DMS53 treated with DMSO at 0.1 percent for 48 hours (cell line): ENCODE data around the gene SLCO2A1.
A peak's percentile ranks its signal among the peaks of the same experiment; 100 is the strongest.

ENCODE experiments used
- DNase-seq: peaks from one replicate; lab custom pipeline; 2025; ENCODE audit not compliant: unreplicated experiment; lab: John Stamatoyannopoulos, UW

SLCO2A1 gene

DNA sequence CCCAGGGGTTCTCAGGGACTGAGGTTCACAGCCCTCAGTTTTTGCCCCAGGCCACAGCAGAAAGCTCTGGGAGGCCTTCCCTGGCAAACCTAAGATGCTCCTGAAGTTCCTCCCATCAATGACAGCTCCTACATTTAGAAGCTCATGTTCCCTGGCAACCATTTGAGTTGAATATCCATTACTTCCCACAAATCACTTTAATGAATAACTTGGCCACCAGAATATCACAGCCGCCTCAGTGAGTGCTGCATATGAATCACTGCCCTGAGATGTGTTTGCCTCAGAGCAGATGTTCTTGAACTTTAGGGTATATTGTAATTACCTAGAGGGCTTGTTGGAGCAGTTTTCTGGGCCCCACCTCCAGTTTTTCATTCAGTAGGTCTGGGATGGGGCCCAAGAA, 27.4 kb downstream of the SLCO2A1 start:
- DNase-seq, result no peak

DNA sequence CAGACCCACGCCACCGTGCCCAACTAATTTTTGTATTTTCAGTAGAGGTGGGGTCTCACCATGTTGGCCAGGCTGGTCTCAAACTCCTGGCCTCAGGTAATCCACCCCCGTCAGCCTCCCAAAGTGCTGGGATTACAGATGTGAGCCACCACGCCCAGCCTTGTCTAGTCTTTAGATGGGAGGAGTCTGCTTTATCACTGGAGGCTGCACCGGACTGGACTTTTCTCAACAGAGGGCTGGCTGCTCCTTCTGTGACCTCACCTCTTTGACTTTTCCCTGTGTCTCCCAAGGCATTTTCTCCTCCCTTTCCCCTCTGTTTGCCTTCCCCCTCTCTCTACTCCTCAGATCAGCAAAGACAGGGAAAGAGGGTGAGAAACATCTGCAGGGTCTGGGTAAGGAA, 28.5 kb downstream of the SLCO2A1 start:
- no peak for DNase-seq

DNA sequence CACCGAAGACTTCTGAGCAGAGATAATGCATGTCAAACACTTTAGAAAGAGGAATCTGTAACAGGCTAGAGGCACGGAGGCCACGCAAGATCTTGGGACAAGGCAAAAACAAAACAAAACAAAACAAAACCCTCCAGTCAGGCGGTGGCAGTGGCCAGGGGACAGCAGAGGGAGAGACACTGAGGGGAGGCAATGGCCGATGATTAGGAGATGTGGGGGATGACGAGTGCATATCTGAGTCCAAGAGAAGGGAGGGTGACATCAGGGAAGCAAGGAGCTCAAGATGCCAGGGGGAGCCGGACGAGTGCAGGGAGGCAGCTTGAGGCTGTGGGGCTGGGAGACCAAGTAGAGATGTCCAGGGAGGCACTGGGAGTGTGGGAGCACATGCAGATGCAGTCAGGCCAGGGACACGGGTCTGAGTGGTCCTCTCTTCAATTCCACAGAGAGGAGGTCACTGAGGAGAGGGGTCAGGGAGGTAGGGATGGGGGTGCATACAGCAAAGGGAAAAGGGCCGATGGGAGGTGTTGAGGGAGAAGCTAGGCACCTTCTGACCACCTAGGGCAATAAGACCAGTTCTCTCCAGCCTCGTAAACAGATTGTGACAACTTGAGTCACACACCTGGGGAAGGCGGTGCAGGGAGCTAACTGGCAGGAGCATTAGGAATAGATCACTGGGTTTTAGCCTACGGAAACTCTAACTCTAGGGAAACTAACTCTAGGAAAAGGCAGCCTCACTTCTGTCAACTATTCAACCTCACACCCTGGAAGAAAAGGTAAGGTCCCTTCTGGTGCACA, 29.6 kb downstream of the SLCO2A1 start:
- no peak for DNase-seq

DNA sequence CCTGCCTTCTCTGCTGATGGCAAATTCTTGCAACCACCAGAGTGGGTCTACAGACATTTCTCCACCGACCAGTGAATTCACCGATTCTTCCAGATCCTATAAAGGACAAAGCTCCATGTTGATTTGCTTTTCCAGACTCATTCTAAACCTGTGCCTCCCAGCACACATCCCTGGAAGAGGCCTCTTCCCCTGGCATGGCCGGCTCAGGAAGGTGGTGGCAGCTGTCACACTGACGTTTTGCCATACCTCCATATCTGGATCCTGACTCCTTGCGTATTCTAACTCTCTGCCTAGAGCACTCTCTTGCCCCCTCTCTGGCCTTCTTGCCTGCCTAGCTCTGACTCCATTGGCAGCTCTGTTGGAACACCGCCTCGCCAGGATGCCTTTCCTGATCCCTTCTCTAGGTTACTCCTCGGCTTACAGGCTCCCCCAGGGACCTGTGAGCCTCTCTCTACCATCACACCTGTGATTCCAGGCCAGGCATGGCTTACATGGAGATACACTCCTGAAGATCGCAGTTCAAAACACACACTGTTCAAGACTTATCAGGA, 31.0 kb downstream of the SLCO2A1 start:
- no peak for DNase-seq

DNA sequence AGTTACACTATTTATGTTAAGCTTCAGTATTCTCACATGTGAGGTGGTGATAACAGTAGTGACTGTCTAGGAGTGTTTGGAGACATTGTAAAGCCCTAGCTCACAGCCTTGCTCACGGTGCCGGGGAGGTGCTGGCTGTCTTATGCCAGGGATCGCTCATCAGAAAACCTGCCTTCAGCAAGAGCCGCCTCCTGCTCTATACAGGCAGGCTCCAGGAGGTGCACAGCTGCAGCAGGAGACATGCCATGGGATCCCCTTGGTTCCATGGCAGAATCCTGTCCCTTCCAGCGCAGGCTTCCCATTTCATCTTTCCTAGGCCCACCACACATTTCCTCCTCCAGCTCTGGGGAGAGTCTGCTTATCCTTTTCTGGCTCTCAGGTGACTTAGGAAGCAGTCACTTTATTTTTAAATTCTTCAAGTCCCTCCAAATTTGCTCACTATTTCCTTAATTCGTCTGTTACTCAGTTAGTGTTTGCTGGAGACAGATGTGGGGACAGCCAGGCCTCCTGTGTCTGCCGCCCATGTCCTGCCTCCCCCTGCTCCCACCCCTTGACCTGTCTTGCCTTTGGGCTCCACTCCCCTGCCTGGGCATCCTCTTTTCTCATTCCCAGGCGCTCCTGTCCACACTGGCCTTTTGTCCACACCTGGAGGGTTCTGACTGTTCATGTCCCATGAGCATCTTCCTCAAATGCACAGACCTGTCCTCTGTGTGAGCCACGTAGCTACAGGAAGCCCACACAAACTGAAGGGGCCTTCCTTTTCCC, 31.7 kb downstream of the SLCO2A1 start:
- no peak for DNase-seq

DNA sequence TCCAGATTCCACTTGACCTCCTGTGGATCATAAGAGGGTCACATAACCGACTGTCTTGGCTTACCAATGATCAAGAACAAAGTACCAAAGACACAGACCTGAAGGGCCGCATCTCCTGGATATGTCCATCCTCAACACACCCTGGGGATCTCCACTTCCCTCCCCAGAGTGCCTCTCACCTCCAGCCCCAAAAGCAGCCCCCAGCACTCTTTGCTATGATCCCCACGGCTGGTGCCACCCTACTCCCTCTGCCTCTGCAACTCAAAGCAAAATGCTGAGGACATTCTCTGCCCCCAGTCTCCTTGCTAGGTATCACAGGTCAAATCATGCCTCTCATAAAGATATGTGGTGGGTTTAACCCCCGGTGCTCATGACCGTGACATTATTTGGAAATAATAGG, 32.7 kb downstream of the SLCO2A1 start:
- DNase-seq, result no peak

DNA sequence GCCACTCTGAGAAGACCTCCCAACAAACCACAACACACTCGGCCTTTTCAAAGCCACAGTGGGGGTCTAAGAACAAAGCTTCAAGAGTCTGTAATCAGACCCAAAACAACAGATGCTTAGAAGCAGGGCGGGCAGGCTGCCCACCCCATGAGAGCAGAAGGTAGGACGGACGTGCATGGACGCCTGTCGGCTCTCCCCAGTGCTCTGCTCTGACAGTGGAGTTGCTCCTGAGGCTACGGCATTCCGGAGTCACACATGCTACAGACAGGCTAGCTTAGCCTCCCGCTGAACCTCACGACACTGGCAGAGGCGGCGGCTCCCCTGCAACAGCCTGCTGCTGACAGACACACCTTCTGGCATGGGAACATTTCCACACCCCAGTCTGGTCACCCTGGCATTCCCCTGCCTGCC, 33.5 kb downstream of the SLCO2A1 start:
- DNase-seq, result no peak

DNA sequence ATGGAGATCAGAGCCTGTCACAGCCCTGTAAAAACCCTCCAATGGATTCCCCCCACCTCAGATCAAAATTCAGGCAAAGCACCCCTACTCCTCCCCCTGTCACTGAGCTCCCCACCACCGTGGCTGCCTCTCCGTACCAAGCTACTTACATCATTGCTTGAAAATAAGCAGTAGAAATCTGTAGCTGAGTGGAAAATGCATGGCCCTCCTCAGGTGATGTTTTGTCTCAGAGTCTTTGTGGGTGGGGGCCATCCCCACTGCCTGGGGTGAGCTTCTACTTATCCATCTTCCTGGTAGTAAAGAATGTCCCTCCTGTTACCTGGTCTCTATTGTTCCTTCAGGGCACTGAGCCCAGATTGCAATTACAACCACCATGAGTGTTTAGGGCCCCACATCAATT, 34.5 kb downstream of the SLCO2A1 start:
- DNase-seq, result no peak

DNA sequence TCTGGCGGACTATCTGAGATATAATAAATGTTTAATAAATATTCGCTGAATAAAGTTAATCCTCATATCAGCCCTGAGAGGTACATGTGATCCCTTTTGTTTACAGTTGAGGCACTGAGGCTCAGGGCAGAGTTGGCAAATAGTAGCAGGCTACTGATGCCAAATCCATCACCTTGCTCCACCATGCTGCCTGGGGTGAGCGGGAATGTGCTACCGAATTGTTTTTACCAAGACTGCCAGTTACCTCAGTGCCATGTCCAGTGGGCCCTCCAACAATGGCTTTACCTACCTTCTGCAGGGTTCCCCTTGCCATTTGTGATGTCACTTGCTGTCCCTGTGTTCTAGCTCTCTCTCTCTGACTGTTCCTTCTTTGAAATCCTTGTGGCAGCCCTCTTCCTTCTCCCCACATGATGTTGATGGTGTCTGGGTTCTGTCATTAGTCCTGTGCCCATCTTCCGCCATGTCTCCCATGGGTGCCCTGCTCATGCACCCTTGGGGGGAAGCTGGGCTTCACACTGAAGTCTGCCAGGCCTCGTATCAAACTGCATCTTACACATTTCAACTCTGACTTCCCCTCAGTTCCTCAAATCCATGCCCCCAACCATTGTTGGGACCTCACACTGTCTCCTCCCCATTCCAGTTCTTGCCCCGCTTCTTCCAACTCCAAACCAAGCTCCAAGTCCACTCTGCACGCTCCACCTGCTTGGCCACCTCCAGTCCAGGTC, 35.4 kb downstream of the SLCO2A1 start:
- no peak for DNase-seq

DNA sequence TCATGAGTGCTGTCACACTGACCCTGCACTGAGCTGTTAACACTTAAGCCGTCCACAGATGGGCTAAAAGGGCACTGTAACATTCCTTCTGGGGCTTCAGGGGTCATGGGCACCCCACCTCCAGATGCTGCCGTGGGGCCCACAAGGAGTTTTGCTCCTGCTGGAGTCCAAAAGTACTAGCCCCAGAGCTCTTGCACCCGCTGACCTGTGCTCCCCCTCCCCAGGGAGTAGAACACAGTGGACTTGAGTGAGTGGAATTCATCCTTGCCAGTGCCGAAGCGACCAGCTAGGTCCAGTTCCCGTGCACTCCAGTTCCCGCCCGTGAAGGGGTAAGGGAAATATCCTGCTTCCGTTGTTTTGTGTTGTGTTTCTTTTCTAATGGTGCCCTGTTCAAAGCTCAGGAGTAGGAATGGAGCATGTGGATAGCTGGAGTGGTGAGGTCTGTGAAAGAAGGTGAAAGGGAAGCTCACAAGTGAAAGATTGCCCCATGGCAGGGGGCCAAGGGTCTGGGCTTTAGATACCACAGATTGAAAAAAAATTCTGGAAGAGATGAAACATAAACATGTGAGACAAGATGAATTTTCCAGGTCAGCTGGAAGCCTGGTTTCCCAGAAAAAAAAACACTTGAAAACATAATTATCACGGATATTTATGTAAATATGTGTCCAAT, 36.6 kb downstream of the SLCO2A1 start:
- no peak for DNase-seq

DNA sequence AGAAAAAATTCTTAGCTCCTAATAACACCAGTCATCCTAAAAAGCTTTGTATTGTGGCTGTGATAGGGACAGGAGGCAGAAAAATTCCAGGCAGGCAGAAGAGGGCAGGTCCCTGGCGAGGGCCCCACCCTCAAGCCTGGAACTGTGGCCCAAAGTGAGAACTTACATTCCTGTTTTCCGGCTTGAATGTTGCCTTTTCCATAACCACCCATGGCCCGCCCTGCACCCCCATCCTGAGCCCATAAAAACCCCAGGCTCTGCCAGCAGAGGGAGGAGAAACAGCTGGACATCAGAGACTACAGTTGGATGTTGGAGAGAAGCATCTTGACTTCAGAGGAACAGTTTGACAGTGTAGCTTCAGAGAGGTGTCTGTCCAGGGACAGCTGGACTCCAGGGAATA, 37.3 kb downstream of the SLCO2A1 start:
- DNase-seq, result no peak

DNA sequence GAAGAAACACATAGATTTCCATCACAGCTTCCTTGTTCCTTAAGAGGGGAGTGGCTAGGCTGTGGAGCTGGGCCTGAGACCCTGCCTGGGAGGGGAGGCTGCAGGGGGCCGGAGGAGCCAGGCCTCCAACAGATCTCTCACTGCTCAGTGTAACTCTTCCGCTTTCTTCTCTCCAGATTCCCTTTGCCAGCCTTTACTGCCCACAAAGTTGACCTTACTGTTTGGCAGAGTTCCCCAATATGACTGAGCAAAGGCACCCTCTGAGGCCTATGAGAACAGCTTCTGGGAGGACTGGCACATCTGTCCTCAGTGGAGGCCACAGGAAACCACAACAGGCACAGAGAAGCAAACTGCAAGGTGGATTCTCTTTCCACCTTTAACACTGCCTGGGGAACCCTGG, 38.1 kb downstream of the SLCO2A1 start:
- DNase-seq, result no peak

DNA sequence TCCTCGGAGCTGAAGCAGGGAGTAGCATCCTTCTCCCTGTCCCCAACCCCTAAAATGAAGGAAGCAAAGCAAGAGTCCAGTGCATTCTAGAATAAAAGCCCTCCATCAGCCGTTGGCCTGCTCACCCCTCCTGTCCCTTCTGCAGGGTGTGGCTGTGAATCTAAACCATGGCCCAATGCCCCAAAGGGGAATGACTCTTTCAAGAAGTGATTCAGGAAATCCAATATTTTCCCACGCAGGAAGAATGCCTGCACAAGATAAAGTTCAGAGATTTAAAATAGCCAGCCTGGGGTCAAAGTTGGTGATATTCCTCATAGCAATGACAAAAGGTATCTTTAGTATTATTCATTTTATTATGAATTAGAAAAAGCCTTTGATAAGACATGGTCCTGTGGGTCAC, 38.5 kb downstream of the SLCO2A1 start:
- no peak for DNase-seq

DNA sequence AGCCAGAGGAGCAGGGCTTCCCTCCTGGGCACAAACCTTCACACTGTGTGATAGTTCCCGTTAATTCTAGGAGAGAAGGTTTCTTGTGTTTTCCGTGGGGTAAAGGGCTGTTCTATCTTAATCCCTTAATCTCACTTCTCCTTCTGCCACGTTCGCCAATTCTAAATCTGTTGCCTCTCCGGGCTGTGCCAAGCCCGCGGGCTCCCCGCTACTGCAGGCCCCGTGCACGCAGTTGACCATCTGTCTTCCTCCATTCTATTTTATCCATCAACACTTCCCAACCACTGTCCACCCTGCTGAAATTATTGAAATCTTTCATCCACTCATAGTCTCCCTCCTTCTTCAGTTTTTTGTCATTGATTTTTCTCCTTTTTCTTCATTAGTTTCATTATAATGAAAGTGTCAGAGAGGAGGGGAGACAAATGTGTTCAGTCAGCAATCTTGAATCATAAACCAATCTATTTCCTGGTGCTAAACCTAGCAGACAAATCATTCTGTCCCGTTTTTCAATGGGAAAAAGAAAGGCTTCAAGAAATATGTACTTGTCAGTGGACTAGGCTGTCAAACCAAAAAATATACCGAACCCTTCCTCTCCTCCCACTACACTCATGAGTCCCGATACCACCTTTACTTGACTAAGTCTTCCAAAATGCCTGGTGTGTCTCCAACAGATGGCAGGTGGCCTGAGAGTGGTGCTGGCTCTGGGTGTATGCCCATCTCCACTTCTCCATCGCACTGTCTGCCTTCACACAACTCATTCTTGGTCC, 39.6 kb downstream of the SLCO2A1 start:
- no peak for DNase-seq

DNA sequence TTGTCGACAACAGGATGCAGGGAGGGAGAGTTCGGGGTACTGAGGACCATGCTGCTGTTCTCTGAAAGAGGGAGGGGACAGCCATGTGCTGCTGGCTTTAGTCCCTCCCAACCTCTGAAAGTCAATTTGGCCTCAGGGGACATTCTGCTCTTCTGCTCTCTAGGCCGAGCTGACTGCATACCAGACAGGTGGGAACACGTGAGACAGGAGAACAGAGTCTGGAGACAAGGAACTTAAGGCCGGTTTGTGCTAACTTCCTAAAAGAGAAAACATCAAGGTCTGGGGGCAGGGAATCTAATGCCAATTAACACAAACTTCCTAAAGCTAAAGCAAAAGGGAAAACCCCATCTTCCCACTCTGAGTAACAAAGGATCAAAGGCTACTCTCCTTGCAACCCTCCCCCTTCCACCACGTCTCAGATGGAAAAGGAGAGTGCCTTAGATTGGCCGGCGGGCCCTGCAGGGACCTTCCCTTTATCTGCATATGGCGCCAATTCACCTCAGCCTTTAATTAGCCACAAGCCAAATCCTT, 41.0 kb downstream of the SLCO2A1 start:
- DNase-seq, result no peak

DNA sequence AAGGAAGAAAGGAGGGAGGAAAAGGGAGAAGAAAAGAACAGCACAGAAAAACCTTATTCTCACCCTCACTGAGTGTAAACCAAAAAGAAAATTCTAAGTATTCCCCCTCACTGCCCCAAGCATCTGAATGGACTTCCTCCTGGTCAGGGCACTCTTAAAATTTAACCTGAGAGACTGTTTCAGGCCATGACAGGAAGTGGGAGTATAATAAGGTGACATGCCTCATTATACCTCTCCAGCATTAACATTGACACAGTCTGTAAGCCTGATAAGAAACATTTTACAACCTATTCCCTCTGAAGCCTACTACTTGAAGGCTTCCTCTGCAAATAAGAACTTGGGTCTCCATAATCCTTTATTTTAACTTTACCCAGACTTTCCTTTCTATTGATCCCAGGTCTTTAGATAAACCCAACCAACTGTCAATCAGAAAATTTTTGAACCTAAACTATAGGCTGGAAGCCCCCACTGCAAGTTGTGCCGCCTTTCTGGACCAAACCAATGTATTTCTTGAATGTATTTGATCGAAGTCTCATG, 41.7 kb downstream of the SLCO2A1 start:
- DNase-seq, result no peak

DNA sequence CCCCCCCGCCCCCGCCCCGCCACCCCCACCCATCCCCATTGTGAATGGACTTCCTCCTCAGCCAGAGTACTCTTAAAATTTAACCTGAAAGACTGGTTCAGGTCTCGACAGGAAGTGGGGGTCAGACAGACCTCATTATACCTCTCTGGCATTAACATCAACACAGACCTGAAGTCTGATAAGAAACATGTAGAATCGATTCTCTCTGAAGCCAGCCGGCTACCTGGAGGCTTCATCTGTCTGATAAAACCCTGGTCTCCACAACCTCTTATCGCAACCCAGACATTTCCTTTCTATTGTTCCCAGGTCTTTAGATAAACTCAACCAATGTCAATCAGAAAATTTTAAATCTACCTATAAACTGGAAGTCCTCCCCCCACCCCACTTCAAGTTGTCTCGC, 42.6 kb downstream of the SLCO2A1 start:
- DNase-seq, result no peak

DNA sequence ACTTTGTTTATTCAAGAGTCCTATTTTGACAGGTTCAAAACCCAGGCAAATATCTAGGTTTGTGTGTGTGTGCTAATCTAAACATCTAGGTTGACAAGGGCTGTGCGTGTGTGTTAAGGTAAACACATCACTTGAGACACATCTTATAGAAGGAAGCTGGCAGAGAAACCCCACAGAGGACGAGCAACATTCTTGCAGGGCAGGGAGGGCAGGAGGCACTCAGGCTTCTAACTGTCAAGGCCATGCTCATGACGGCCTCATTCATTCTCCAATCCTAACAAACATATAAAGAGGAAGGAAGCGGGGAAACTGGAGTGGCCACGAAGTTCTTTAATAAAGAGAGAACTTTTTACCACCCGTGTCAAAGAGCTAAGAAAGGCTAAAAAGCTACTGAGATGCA, 43.4 kb downstream of the SLCO2A1 start:
- DNase-seq, result peak; percentile 55

DNA sequence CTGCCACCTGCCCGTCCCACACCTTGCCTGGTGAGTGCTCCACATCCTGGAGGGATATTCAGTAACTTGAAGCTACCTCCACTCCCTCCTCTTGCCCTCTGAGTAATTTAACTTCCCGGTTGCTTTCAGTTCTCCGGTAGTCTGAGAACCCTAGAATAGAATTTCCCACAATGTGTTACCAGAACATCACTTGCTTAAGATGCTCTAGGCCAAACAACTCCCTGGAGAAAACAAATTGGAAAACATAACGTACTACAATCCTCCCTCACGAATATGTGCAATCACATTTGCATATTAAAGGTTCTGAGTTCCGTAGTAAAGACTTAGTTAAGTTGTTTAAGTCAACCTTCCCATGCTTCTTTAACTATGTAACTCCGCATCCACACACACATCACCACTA, 44.8 kb downstream of the SLCO2A1 start:
- no peak for DNase-seq
